WERI-Rb-1 (cell line): ENCODE data around the gene R3HDM2.

ENCODE experiments used
- DNase-seq: peaks from one replicate; pipeline ENCODE4 v3.0.0-alpha.2; 2020
- H3K27ac ChIP-seq: fragments of 250-450 bp; sonication (Bioruptor Pico); 2 replicates; pipeline ENCODE4 v1.5.1; 2020; ENCODE audit warnings: mild to moderate bottlenecking, moderate library complexity
- H3K27me3 ChIP-seq: fragments of 250-450 bp; sonication (Bioruptor Pico); 2 replicates; pipeline ENCODE4 v1.5.1; 2021; ENCODE audit warnings: mild to moderate bottlenecking, low read depth, moderate library complexity; ENCODE audit not compliant: insufficient read depth, severe bottlenecking
- H3K36me3 ChIP-seq: fragments of 250-450 bp; sonication (Bioruptor Pico); 2 replicates; pipeline ENCODE4 v1.5.1; 2020; ENCODE audit warnings: mild to moderate bottlenecking, moderate library complexity
- H3K4me3 ChIP-seq: 2 replicates; pipeline ENCODE4 v1.5.1; 2011; ENCODE audit warnings: low read depth, mild to moderate bottlenecking, control low read depth, low read length
- H3K9me3 ChIP-seq: fragments of 250-450 bp; sonication (Bioruptor Pico); 2 replicates; pipeline ENCODE4 v1.5.1; 2021; ENCODE audit warnings: mild to moderate bottlenecking, moderate library complexity; ENCODE audit not compliant: severe bottlenecking
- TF ChIP-seq, protein P1 (sequence below): IDR thresholded peaks from 2 replicates; pipeline ENCODE4 v1.5.1; 2011; ENCODE audit warnings: low read depth, mild to moderate bottlenecking, control low read depth, inconsistent platforms, low read length

The R3HDM2 gene

DNA sequence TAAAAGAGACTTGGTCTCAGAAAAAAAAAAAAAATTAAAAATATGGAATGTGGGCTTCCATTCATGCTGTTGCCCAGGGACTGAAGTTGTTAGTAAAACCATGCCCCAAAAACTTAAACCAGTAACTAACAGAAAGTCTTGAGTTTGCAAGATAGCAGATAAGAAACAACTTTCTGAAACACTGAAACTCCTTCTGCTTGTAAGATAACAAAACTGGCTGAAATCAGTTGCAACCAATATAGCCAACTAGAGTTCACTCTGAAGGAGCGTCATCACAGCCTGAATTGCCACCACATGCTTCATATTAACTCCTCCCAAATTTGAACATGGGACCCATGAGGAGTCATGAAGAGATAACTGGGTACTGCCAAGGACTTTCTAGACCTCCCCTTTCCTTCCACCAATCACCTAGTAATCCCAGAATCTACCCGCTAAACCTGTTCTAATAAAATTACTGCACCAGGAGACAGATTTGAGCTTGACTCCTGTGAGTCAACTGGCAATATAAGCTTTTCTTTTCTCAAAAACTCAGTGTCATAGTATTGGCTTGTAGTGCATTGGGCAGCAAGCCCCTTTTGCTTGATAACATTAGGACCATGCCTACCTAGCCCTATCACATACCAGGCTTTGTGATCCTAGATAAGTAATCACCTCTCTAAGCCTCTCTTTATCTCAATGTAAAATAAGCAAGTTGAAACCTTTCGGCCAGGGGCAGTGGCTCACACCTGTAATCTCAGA is 53.6 kb downstream of the R3HDM2 start:
- Histone ChIP-seq H3K27ac (no peak overlapping the region), H3K4me3 (no peak overlapping the region), H3K36me3 (no peaks in the 10 kb centered on the region; the same call in 1 of the 2 replicates), H3K9me3 (no peaks in the 10 kb centered on the region), H3K27me3 (no peaks in the 10 kb centered on the region)
- DNase-seq = no peak
- TF ChIP-seq, protein P1, sequence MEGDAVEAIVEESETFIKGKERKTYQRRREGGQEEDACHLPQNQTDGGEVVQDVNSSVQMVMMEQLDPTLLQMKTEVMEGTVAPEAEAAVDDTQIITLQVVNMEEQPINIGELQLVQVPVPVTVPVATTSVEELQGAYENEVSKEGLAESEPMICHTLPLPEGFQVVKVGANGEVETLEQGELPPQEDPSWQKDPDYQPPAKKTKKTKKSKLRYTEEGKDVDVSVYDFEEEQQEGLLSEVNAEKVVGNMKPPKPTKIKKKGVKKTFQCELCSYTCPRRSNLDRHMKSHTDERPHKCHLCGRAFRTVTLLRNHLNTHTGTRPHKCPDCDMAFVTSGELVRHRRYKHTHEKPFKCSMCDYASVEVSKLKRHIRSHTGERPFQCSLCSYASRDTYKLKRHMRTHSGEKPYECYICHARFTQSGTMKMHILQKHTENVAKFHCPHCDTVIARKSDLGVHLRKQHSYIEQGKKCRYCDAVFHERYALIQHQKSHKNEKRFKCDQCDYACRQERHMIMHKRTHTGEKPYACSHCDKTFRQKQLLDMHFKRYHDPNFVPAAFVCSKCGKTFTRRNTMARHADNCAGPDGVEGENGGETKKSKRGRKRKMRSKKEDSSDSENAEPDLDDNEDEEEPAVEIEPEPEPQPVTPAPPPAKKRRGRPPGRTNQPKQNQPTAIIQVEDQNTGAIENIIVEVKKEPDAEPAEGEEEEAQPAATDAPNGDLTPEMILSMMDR = no peak

DNA sequence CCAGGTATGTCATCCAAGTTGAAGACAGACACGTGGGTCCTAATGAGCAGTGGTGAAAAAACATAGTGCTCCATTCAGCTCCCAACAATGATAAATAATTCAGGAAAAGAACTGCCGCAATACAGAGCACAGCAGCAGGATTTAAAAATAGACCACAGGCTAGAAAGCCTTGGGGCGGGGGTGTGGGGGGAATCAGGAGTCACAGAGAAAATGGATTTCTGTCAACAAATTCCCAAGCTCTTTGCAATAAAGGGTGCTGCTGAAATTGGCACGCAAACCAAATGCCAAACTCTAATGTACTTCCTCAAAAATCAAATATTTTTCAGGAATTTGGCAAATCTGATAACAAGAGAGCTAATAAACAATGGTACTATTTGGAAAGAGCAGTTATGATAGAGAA is 58.6 kb downstream of the R3HDM2 start:
- Histone ChIP-seq H3K36me3 (no peaks in the 10 kb centered on the region; the same call in 1 of the 2 replicates), H3K4me3 (no peak overlapping the region), H3K27ac (no peak overlapping the region), H3K9me3 (no peaks in the 10 kb centered on the region), H3K27me3 (no peaks in the 10 kb centered on the region)
- DNase-seq = no peak
- TF ChIP-seq, protein P1 = no peak

DNA sequence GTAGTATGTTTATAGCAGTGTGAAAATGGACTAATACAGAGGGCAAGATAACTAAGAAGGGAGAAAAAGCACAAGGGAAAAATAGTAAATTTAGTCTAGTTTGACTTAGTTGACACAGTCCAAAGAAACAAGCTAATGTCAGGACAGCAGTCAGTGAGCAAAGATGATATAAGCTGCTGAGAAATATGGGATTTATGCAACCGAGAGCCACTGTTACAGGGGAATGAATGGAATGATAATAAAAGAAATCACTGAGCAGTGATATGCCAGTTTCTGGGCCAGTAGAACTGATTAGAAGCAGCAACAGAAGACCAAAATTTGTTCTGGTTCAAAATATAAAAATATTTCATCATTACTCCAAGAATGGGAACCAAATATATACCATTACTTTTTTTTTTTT is 60.1 kb downstream of the R3HDM2 start:
- Histone ChIP-seq H3K27me3 (no peaks in the 10 kb centered on the region), H3K4me3 (no peak overlapping the region), H3K36me3 (no peaks in the 10 kb centered on the region; the same call in 1 of the 2 replicates), H3K27ac (no peak overlapping the region), H3K9me3 (peaks cover 6% of the 10 kb centered on the region)
- no peak for DNase-seq
- TF ChIP-seq, protein P1 = no peak

DNA sequence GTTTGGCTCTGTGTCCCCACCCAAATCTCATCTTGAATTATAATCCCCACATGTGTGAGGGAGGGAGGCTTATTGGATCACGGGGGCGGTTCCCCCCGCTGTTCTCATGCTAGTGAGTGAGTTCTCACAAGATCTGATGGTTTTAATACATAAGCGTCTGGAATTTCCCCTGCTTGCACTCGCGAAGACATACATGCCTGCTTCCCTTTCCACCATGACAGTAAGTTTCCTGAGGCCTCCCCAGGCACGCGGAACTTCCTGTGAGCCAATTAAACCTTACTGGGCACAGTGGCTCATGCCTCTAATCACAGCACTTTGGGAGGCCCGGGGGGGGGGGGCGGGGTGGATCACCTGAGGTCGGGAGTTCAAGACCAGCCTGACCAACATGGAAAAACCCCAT is 60.8 kb downstream of the R3HDM2 start:
- DNase-seq = no peak
- no peaks in the 10 kb centered on the region for H3K27me3 ChIP-seq
- no peak overlapping the region for H3K27ac ChIP-seq
- peaks cover 6% of the 10 kb centered on the region for H3K9me3 ChIP-seq
- H3K36me3 ChIP-seq = no peaks in the 10 kb centered on the region
- no peak overlapping the region for H3K4me3 ChIP-seq
- TF ChIP-seq, protein P1 = no peak

DNA sequence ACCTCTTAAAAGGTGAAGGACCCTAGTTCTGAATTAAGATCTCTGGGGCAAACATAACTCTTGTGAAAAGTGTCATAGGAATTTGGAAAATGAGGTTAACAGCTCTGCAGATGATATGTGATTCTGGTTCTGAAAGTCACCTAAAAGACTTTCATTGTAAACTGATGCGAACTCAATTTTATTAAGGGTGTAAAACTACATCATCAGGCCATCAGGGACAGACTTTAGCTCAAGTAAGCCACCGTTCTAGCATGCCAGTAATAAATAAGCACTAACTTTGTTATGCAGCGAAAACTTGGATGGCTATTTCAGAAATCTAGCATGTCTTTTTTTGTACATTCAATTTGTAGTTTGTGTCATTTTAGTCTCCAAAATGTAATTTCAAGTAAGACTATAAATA is 61.6 kb downstream of the R3HDM2 start:
- no peak overlapping the region for H3K27ac ChIP-seq
- H3K27me3 ChIP-seq = no peaks in the 10 kb centered on the region
- H3K36me3 ChIP-seq = no peaks in the 10 kb centered on the region
- peaks cover 6% of the 10 kb centered on the region for H3K9me3 ChIP-seq
- no peak overlapping the region for H3K4me3 ChIP-seq
- TF ChIP-seq, protein P1 = no peak
- DNase-seq = no peak
